H4 (cell line): ENCODE measurements around the gene NR2F1-AS1. TPM values are rescaled to one million over a fixed set of nuclear protein-coding genes. Genes with fewer than 3 reads are reported as not detected.

ENCODE experiments used
- DNase-seq: peaks from one replicate; pipeline ENCODE4 v3.0.0-alpha.2; 2015; ENCODE audit warnings: low spot score
- total RNA-seq: library from RNA; depleted of rRNA; stranded (reverse); fragments of >200 nt; shearing (Covaris generic); gene quantifications from 2 replicates; pipeline ENCODE4 v1.2.3, GENCODE V29; 2014

Gene NR2F1-AS1
- total RNA-seq, 1 experiment from 2014 or later: 5.2 TPM

- no peak for DNase-seq
These were observed 22.2 kb upstream of the NR2F1-AS1 start for GRCh38 chr5:93603078-93603792.

- DNase-seq: no peak
These were observed 21.4 kb upstream of the NR2F1-AS1 start for GRCh38 chr5:93602241-93603077.

DNA sequence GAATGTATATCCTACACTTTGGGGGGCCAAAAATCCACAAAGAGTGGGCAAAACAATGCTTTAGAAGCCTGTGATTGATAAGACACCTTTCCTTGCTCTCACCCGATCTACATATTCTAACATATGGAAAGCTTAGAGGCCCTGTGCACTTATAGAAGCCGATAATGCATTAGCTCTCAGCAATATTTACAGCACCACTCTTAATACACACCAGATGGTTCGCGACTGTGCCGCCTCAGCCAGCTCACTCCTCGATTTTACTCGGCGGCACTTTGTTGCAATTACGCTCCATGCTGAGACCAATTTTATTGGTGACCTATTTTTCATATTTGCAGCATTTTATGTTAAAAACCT lies 20.8 kb upstream of the NR2F1-AS1 start:
- DNase-seq: no peak

DNA sequence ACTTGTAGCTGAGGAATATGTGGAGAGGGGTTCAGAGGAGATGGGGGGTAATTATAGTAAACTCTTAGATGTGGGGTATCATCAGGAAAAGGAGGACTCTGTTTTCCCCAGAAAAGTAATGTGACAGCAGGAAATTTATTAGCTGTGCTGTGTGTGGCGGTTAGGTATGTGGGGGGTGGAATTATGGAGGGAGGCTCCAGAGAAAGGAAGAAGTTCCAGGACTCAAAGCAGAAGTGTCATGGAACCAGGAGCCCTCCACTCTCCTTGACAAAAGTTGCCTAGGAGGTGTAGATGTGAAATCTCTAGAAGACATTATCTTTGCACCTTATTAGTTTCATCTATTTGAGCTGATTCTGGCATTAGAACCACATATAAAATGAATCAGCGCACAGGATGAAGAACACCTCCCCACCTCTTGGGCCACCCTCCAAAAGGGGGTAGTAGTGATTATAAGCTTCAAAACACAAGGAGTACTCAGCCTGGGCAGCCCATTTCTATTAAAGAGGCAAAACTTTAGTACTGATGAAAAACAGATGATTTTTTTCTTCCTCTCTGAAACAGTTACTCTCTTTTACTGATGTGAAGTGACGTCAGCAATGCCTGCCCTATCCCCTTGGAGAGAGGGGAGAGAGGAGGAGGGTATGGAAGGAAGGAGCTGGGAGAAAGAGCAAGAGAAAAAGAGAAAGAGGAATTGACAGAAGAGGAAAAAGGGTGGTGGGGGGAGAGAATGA lies 20.2 kb upstream of the NR2F1-AS1 start:
- no peak for DNase-seq

DNA sequence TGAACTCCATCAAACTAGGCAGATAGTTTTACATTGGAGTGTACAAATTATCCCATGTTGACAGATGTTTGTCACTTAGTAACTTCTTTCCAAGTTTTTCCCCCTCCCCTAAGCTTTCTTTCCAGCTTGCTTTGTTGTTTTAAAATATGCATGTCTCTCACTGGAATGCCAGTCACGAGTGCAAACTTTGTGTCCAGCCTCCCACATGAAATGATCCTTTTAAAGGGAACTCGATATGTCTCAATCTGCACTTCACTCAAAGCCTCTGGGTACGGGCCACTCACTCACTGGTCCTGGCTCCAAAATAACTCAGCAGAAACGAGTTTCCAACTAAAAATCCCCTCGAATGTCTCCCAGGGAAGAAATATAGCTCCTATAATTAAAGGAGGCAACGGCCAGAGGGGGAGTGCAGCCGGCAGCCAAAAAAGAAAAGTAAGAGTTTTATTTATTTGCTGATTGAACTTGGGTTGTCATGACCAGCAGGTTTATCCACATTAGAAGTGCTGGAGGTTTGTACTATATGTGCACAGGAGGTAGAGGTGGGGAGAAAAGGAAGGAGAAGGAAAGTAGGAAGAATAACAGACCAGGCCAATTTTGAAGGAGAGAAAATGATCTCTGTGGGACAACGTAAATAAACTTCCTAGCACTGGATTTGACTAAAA lies 19.5 kb upstream of the NR2F1-AS1 start:
- DNase-seq: no peak

DNA sequence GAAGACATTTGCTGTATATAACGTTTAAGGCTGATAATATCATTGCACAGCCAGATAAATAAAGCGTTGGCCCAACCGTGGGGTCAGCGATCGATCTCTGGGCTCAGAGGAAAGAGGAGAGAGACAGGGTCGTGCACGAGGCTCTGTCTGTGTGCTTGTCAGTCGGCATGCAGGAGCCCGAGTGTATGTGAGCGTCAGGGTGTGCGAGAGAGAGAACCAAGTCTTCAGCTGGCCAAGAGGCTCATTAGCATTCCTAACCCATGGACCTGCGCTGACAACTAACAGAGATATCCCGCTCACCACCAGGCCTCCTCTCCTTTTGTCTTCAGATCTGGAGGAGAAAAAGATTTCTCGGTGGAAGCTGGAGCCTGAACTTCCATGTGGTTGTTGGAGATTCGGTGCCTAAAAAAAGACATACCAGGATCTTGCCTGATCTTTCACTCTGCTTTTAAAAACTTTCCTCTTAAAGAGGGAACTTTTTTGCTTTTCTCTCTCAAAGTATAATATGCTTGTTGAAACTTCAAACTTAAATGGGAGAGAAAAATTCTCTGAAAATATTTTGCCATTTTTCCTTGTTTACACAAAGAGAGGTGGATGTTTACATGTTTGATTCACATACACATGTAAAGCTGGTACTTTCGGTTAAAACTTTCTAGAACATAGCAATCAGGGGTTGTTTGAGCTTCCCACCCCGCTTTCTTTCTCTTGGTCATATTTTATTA lies 18.5 kb upstream of the NR2F1-AS1 start:
- DNase-seq: no peak

DNA sequence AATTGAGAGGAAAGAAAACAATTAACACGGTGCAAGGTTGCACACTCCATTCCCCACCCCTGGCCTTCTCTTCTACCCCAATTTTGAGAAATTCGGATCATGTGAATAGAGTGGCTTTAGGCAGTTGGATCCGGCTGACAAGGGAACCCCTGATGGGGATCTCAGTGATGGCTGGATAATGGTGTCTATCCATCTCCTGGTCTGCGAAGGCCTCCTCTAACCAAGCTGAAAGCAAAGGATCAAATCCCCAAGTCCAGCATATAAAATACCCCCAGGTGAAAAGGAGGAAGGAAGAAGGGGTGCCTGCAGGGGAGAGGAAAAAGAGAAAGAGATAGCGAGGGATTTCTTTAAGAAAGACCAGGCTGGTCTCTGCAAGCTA lies 18.0 kb upstream of the NR2F1-AS1 start:
- no peak for DNase-seq

GRCh38 chr5:93598091-93599000 lies 17.3 kb upstream of the NR2F1-AS1 start:
- no peak for DNase-seq

- no peak for DNase-seq
These were observed 15.9 kb upstream of the NR2F1-AS1 start for GRCh38 chr5:93596676-93597490.

DNA sequence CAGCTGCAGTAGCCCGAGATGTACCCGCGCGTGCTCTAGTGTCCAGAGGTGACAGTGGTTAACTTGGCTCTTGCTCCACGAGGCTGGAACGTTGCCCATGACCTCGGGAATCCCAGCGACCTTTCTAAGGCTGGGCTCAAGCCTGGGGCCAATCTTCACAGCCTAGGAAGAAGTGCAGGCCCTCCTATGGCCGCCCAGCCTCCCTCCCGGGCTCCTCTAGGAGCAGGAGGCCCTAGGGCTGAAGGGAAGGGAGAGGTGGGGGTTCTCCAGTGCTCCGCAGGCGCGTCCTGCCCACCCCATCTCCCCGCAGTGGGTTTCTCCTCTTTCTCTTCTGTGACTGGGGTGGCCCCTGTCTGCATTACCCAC lies 15.3 kb upstream of the NR2F1-AS1 start:
- DNase-seq: no peak

DNA sequence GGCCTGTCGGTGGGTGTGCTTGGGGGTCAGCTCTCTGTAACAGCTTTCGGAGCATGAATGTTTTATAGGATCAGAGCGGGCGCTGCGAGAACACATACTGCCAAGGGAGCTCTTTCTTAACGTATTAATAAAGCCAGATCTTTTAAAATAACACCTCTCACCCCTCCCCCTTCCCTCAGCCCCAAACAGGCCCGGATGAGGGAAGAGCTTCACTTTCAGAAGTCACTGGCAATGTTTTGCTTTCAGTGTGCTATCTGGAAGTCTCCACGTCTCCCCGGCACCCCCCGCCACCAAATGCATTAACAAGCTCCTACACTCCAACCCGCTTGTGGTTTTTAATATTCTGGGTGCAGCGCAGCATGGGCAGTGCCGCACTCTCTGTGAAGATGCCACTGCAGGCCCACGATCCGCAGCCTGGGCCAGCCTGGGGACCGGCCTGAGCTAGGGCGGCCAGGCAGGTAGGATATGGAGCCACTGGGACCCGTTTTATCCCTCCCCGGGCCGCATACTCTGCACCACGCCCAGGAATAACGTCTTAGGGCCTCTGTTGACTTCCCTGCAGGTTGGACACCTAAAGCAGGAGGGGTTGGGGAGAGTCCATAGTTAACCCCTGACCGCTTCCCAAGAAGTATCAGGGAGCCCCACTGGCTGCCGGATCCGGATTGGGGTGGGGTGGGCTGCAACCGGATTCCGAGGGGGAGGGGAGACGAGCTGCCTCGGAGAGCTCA lies 14.6 kb upstream of the NR2F1-AS1 start:
- no peak for DNase-seq

DNA sequence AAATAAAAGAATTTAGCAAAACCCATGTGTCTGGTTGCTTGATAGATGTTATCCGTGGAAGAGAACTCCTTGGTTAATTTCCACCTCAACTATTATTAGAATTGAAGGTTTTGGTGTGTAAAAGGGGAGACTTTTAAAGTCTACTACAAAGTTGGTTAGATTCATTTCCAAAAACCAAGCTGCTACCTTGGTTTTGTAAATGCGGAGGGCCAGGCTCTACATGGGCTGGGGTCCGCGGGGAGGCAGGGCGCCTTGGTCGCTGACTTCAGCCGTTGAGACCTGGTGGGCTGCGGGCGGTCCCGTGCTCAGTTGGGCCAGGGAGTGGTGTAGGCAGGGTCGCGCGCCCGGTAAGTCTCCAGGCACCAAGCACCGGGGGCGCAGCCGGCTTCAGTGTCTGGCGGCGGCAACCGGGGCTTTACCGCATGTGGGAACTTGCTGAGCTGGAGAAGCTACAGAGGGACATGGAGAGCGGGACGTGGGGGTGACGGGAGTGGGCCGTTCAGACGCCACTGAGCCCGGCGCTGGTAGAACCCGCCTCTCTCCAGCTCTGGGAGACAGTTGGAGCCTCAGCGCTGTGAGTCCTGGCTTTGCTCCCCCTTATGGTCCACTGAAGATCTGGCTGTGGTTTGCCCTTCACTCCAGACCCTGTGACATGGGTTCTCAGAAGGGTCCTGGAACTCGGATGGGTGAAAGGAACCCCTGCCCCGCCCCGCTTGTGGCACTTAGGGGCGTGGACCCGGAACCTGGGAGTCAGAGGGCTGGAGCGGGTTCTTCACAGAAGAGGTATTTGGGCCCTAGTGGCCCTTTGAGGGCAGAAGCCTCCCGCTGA lies 13.8 kb upstream of the NR2F1-AS1 start:
- no peak for DNase-seq

DNA sequence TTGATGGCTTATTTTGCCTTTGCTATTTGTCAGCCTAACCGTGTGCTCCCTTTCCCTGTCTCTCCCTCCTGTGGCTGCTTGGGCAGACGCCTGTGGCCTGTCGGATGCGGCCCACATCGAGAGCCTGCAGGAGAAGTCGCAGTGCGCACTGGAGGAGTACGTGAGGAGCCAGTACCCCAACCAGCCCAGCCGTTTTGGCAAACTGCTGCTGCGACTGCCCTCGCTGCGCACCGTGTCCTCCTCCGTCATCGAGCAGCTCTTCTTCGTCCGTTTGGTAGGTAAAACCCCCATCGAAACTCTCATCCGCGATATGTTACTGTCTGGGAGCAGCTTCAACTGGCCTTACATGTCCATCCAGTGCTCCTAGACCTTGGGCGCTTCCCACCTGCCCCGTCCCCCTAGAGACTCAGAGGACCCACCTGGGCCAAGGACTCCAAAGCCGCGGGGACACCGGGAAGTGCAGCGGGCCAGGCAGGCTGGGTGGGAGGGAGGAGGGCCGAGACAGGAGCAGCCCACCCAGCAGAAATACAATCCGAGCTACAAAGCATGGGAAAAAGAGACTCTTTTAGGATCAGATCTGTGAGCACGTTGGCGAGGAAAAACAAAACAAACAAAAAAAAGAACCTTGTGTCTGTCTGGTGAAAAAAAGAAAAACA lies 12.6 kb upstream of the NR2F1-AS1 start:
- DNase-seq: no peak

DNA sequence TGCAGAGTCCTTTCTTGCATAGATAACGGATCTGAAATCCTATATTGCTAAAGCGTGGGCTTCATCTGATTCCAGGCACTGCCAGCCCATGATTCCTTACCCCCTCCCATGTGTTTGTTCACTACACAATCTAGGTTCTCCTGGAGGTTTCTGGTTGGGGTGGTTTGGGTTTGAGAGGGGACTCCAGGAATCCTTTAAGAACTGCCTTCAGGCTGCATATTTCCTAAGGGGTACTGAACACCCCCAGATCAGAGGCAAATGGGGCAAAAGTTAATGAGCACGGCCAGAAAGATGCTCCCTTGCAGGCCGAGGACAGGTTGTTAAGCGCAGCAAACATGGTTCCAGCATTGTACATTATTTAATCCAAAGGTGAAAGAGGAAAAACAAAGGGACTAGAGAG lies 11.9 kb upstream of the NR2F1-AS1 start:
- DNase-seq: no peak

DNA sequence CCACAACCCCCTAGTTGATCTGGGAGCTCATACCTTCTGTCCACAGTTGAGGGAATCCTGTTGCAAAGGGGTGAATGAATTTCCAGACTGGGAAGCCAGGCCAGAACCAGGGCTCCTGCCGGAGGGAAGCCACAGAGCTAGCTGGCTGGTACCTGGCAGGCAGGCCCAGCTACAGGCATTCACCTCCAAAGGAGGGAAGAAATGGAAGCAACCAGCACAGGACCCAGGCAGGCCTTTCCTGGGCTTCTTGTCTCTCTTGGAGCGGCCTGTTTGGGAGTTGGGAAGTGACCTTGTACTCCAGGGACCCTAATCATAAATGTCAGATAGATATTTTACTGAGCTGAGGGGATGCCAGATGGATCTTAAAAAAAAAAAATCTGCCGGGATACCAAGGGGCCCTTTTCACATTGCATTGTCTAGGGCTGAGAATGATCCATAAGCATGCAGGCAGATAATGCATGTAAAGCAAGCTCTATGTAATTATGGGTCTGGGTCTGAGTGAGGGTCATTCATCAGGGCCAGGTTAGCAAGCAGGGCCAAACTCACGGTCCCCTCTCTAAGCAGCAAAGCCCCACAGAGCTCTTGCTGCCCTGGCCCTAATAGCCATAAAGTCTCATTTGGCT lies 10.4 kb upstream of the NR2F1-AS1 start:
- DNase-seq: no peak

- no peak for DNase-seq
These were observed 9.5 kb upstream of the NR2F1-AS1 start for GRCh38 chr5:93590493-93590892.

GRCh38 chr5:93589829-93590215 lies 8.8 kb upstream of the NR2F1-AS1 start:
- DNase-seq: no peak
